GM08714 (cell line): Measurements from ENCODE around the gene RAB33A.
"Not testable (repeated sequence)": the region's sequence is repeated elsewhere in the genome, so short reads cannot be mapped to it uniquely, and the experiment has no call there.

Source experiments
- H3K4me3 ChIP-seq: fragments of 200-500 bp; sonication (Bioruptor generic); 2 replicates; pipeline ENCODE4 v1.5.1; 2014; ENCODE audit warnings: mild to moderate bottlenecking, low read length, inconsistent platforms
- ZNF274 ChIP-seq: IDR thresholded peaks from 2 replicates; pipeline ENCODE4 v1.6.1; 2012; ENCODE audit warnings: mild to moderate bottlenecking, low read depth, low read length

Gene RAB33A

DNA sequence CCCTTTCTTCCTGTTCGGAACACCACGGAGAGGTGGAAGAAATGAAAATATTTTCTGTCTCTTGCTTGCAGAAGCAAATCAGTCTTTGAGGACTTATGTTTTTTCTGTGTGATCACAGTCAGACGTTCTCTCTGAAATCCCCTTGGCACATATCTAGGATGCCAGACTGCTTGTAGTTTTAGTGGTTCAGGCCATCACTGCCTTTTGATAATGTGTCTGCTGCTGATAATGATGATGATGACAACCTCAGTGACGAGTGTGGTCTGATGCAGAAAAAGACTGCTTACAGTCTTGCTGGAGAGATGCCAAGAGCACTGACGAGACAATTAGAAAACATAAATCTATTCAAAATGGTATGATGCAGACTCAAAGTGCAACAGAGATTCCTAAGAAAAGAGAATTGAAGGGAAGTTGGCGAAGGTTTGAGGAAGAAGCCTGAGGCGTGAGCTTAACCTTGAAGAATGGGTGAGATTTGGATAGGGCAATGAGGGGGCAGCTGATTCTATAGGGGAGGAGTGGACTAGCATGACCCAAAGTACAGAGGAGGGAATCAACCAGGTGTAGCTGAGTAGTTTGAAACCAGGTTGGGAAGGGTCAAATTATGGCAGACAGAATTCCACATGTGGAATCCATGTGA lies 7.9 kb downstream of the RAB33A start:
- TF ChIP-seq ZNF274 = no peak
- no peak overlapping the region for H3K4me3 ChIP-seq

DNA sequence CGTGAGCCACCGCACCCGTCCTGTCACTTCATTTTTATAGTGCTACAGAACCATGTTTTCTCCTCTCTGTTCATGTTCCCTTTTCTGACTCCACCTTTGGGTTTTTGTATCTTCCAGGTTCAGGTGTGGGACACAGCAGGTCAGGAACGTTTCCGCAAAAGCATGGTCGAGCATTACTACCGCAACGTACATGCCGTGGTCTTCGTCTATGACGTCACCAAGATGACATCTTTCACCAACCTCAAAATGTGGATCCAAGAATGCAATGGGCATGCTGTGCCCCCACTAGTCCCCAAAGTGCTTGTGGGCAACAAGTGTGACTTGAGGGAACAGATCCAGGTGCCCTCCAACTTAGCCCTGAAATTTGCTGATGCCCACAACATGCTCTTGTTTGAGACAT lies 12.4 kb downstream of the RAB33A start:
- H3K4me3 ChIP-seq = no peak overlapping the region
- no peak for TF ChIP-seq ZNF274

DNA sequence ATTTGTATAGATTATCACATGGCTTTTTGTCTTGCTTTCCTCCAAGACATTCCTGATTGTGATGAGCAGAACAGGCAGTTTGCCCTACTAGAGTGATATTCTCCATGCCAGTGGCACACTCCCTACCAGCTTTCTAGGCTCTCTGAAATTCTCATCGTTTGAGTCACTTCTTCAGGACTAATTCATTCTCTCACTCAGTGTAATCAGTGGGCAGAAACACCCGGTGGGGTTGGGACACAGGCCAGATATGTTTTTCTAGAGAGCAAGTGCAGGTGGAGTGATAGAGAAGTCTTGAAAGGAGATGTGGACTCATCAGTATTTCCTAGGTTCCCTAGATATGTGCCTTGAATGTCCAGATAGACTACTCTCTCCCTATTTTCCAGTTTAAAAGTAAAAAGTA lies 13.1 kb downstream of the RAB33A start:
- TF ChIP-seq ZNF274 = no peak
- no peak overlapping the region for H3K4me3 ChIP-seq

DNA sequence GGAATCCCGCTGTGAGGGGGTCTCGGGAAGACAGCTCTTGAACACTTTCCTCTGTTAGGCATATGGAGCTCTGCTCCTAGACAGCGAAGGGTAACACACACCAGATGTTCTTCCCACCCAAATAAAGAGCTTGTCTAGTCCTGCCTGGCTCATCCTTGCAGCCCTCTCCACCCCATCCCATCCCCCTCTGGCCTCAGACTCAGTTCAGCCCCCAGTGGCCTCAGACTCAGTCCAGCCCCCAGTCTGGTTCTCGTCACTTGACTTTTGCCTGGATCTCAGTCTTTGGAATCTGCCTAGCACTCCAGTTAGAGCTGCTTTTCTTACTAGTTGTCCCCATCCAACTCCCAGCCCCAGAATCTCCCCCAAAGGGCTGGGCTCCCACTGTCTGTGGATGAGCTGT lies 14.9 kb downstream of the RAB33A start:
- no peak overlapping the region for H3K4me3 ChIP-seq
- TF ChIP-seq ZNF274 = no peak

DNA sequence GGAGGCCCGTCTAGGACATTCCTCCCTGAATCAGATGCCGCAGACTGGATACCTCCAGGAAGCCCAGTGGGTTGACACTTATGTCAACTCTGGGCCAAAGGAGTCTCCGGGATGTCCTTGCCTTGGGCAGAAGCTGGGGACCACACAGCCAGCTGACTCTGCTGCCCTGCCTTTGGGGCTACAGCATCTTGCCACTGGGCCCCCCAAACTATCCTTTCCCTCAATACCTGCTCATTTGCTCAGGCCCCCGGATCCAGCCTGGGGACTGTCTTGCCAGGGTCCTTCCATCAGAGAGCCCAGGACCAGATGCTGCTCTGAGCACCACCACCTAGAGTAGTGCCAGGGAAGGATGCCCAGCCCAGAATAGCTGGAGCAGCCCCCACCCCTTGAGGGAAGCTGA lies 19.0 kb downstream of the RAB33A start:
- H3K4me3 ChIP-seq = no peak overlapping the region
- TF ChIP-seq ZNF274 = no peak

DNA sequence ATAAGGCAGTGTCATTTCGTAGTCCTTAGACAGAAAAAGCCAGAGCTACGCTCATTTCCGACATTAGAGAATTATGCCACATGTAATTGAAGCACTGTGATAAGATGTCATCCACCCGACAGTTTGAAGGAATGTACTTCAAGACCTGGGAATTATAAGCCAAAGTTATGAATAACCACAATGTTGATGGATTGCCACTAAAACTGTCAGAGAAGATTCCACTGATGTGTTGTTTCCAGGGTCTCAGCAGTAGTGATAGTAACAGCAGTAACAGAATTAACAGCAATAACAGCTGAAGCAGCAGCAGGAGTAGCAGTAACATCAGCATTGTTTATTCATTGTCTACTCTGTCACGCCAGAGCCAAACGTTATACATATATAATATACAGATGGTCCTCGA lies 24.7 kb downstream of the RAB33A start:
- TF ChIP-seq ZNF274 = no peak

DNA sequence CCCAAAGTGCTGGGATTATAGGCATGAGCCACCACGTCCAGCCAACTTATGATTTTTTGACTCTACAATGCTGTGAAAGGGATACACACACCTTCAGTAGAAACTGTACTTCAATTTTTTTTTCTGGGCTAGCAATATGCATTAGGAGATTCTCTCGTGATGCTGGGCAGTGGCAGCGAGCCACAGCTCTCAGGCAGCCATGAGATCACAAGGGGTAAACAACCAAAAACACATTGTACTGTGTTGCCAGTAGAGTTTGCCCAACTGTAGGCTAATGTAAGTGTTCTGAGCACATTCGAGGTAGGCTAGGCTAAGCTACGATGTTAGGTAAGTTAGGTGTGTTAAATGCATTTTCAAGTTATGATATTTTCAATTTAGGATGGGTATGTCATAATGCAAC lies 25.7 kb downstream of the RAB33A start:
- TF ChIP-seq ZNF274 = no peak
- H3K4me3 ChIP-seq = no peak overlapping the region

More for the DNA sequence above, 24.7 kb downstream of the RAB33A start:
- no peak overlapping the region for H3K4me3 ChIP-seq

DNA sequence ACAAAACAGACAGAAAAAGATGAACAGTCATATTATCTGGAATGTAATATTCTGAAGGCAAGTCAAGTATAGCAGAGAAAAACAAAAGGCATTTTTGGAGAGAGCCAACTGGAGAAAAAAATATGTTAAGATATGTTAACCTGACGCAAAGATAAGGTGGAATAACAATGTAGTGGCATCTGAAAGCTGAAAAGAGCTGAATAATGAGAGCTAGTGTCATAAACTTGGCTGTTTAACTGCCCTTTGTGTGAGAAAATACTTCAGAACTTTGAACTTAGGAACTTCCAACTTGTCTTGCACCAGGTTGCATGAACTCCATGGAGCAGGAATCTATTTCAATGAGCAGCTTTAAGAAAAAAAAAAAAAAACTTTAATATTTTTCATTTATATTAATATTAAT lies 32.9 kb downstream of the RAB33A start:
- H3K4me3 ChIP-seq = no peak overlapping the region
- TF ChIP-seq ZNF274 = no peak

DNA sequence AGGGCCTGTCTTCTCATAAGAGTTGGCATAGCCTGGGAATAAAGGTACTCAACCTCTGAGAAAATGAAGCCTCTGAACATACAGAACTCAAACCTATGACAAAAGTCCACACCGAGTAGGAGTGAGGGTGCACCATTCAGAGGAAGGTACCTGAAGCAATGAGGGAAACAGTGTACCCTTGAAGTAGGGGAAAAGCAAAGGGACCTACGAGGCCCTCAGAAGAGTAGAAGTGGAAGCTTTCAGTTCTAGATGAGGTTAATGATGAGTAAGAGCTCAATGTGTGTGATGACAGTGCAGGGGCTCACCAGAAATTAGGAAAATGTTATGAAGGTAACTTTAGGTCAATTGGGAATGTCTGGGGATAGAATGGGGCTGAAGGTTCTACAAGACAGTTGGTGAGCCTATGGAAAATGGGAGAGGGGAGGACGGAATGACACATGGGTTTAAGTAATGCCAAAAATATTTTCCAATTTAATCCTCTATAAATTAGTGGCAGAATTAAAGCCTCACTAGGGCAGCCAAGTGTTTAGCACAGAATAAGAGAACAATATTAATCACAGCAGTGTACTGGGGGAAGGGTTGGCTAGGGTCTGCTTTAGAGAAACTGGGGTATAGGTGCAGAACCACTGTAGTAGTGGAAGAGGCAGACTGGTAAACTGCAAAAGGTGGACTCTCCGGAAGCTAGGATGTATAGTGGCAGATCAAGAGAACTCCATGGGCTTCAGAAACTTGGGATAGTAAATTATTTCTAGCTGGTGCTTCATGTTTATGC lies 39.8 kb downstream of the RAB33A start:
- TF ChIP-seq ZNF274 = no peak
- H3K4me3 ChIP-seq = no peak overlapping the region

DNA sequence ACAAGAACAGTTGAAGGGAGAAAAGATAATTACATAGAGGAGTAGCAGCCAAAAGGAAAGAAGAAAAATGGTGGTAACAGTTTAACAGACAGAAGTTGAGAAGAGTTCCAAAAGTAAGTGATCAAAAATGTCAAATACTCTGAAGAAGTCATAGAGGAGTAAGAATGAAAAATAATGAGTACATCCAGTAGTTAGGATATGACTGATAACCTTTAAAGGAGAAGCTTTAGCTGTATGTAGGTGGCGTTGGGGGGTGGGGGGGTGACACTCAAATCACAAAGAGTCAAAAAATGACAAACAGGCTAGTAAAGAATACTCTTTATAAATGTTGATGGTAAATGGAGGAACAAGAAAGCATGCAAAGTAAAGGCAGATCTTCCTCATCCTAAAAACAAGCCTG lies 40.6 kb downstream of the RAB33A start:
- H3K4me3 ChIP-seq = no peak overlapping the region
- no peak for TF ChIP-seq ZNF274

DNA sequence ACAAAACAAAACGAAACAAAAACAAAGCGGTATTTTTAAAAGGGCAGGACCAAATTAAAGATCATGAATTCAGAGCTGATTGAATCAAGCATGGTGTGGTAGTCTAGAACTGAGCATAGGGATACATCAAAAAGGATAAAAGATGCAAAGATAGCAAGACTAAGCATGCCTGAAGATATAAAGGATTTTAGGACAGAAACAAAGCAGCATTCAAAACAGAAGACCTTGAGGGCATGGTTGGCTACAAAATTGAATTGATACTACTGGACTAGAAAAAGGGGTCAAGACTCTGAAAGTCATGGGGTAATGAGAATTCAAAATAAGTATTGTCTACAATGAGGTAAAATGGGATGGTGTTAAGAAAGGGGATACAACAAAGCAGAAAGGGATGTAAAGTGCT lies 41.6 kb downstream of the RAB33A start:
- no peak for TF ChIP-seq ZNF274
- H3K4me3 ChIP-seq = no peak overlapping the region

DNA sequence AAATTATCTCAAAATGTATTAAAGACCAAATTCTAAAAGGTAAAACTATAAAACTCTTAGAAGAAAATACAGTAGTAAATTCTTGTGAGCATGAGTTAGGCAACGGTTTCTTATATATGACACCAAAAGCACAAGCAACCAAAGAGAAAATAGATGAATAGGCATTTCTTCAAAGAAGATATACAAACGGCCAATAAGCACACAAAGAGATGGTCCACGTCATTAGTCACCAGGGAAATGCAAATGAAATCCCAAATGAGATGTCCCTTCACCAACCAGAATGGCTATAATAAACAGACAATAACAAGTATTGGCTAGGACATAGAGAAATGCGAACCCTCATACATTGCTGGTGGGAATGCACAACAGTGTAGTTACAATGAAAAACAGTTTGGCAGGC lies 44.6 kb downstream of the RAB33A start:
- H3K4me3 ChIP-seq = no peak overlapping the region
- no peak for TF ChIP-seq ZNF274

DNA sequence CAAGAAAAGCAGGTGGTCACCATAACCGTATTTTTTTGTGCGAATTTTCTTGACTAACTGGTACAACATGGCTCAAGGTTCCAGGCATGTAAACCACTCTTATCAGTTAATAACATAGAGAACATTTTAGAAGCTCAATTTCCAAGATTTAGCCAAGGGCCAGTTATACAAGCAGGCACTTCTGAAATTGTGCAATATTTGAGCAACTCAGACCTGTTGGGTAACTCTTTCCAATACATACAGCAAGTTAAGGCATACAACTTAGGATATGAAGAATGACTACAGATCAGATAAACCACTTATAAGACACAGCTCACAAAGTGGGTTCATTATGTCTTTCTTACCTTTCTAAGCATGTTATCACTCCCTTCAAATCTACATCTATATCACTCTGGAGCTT lies 53.0 kb downstream of the RAB33A start:
- TF ChIP-seq ZNF274 = no peak
- no peak overlapping the region for H3K4me3 ChIP-seq

DNA sequence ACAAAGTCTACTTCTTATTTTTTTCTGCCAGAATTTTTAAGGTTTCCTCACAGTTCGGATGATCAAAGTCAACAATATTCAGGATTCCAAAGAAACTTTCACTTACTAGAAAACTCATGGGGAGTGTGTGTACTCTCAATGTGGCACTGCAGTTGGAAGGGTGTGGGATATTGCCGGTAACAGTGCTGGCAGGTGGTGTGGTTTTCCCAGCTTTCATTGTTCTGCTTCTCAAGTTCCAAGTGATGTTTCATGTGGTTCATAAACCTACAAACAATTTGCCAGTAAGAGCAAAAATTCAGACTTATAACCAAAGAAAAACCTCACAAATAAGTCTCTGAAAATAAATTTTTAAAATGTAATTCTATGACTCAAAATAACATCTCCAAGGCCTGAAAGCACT lies 57.1 kb downstream of the RAB33A start:
- no peak for TF ChIP-seq ZNF274
- no peak overlapping the region for H3K4me3 ChIP-seq

DNA sequence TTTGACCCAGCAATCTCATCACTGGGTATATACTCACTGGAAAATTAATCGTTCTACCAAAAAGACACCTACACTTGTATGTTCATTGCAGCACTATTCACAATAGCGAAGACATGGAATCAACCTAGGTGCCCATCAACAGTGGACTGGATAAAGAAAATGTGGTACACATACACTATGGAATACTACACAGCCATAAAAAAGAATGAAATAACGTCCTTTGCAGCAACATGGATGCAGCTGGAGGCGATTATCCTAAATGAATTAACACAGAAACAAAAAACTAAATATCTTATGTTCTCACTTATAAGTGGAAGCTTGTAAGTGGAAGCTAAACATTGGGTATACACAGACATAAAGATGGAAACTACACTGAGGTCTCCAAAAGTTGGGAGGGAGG lies 59.4 kb downstream of the RAB33A start:
- H3K4me3 ChIP-seq = not testable (repeated sequence)
